Neutrophil (primary cell): ENCODE measurements around the gene SGMS1.
A peak's percentile ranks its signal among the peaks of the same experiment; 100 is the strongest.

Experiments
- H3K27ac ChIP-seq: fragments of 200-600 bp; sonication (generic); 2 replicates; pipeline ENCODE4 v1.5.1; 2016; ENCODE audit warnings: mild to moderate bottlenecking, moderate library complexity
- H3K27me3 ChIP-seq: fragments of 200-600 bp; sonication (generic); 2 replicates; pipeline ENCODE4 v1.6.0; 2016; ENCODE audit warnings: mild to moderate bottlenecking
- H3K36me3 ChIP-seq: fragments of 200-600 bp; sonication (generic); 2 replicates; pipeline ENCODE4 v1.5.1; 2017
- H3K4me1 ChIP-seq, 2 experiments: fragments of 200-600 bp in 1 of 2; sonication (generic) in 1 of 2; 1 replicate in 1 of 2; 2 replicates in 1 of 2; pipeline versions ENCODE4 v1.5.1 to v1.6.1; 2013 to 2016; ENCODE audit warnings: low read depth in 1 of 2, low read length in 1 of 2, mild to moderate bottlenecking in 1 of 2, moderate library complexity in 1 of 2; ENCODE audit not compliant: control insufficient read depth in 1 of 2, insufficient read depth in 1 of 2
- H3K4me3 ChIP-seq, 2 experiments: fragments of 200-600 bp in 1 of 2; sonication (generic) in 1 of 2; 1 replicate in 1 of 2; 2 replicates in 1 of 2; pipeline ENCODE4 v1.5.1; 2013 to 2016; ENCODE audit warnings: low read depth in 1 of 2, low read length in 1 of 2, mild to moderate bottlenecking in 1 of 2, moderate library complexity in 1 of 2
- H3K9me3 ChIP-seq: fragments of 200-600 bp; sonication (generic); 2 replicates; pipeline ENCODE4 v1.5.1; 2016
- TF ChIP-seq, protein P1 (sequence below): fragments of 200-600 bp; sonication (generic); IDR thresholded peaks from 2 replicates; pipeline ENCODE4 v1.5.1; 2016; ENCODE audit warnings: antibody characterized with exemption

The SGMS1 gene

DNA sequence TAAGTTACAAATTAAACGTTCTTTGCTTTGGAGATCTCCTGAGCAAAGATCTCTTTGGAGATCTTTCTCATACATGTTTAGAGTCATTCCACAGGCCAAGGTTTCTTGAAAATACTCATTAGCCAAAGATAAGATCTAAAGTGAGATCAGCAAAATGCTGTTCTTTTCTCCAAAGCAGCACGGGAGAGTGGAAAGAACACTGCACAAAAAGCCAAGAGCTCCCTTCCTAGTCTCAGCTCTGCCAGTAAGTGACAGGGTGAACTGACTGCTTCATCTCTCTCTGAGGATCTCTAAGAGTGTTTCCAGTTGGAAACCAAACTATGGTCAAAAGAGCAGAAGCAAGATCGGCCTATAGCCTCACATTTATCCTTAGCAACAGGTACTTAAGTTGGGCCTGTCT is 204.0 kb downstream of the SGMS1 start:
- Histone ChIP-seq H3K4me3 (no peak overlapping the region), H3K36me3 (no peaks in the 10 kb centered on the region), H3K27me3 (peaks cover 68% of the 10 kb centered on the region), H3K4me1 (peaks cover 21 to 22% of the 10 kb centered on the region in 2 experiments), H3K27ac (no peak overlapping the region), H3K9me3 (no peaks in the 10 kb centered on the region)
- TF ChIP-seq, protein P1, sequence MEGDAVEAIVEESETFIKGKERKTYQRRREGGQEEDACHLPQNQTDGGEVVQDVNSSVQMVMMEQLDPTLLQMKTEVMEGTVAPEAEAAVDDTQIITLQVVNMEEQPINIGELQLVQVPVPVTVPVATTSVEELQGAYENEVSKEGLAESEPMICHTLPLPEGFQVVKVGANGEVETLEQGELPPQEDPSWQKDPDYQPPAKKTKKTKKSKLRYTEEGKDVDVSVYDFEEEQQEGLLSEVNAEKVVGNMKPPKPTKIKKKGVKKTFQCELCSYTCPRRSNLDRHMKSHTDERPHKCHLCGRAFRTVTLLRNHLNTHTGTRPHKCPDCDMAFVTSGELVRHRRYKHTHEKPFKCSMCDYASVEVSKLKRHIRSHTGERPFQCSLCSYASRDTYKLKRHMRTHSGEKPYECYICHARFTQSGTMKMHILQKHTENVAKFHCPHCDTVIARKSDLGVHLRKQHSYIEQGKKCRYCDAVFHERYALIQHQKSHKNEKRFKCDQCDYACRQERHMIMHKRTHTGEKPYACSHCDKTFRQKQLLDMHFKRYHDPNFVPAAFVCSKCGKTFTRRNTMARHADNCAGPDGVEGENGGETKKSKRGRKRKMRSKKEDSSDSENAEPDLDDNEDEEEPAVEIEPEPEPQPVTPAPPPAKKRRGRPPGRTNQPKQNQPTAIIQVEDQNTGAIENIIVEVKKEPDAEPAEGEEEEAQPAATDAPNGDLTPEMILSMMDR: no peak

DNA sequence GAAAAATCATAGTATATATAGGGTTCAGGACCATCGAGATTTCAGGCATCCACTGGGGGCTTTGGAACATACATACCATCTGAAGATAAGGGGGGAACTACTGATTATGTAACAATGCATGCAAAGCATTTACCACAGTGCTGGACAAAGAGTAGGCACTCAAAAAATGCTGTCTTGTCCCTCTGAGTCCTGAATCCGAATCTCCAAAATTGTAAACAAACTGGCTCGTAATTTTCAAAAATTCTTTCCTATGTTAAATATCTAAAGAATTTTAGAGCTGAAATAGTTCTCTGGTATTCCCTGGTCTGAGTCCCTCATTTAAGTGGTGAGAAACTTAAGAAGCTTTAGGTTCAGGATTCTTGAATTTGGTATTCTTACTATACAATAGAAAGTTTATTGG is 204.7 kb downstream of the SGMS1 start:
- no peak overlapping the region for H3K27ac ChIP-seq
- peaks cover 21 to 22% of the 10 kb centered on the region in 2 experiments for H3K4me1 ChIP-seq
- H3K27me3 ChIP-seq: peaks cover 68% of the 10 kb centered on the region
- no peak overlapping the region for H3K4me3 ChIP-seq
- TF ChIP-seq, protein P1: no peak
- no peaks in the 10 kb centered on the region for H3K9me3 ChIP-seq
- no peaks in the 10 kb centered on the region for H3K36me3 ChIP-seq

DNA sequence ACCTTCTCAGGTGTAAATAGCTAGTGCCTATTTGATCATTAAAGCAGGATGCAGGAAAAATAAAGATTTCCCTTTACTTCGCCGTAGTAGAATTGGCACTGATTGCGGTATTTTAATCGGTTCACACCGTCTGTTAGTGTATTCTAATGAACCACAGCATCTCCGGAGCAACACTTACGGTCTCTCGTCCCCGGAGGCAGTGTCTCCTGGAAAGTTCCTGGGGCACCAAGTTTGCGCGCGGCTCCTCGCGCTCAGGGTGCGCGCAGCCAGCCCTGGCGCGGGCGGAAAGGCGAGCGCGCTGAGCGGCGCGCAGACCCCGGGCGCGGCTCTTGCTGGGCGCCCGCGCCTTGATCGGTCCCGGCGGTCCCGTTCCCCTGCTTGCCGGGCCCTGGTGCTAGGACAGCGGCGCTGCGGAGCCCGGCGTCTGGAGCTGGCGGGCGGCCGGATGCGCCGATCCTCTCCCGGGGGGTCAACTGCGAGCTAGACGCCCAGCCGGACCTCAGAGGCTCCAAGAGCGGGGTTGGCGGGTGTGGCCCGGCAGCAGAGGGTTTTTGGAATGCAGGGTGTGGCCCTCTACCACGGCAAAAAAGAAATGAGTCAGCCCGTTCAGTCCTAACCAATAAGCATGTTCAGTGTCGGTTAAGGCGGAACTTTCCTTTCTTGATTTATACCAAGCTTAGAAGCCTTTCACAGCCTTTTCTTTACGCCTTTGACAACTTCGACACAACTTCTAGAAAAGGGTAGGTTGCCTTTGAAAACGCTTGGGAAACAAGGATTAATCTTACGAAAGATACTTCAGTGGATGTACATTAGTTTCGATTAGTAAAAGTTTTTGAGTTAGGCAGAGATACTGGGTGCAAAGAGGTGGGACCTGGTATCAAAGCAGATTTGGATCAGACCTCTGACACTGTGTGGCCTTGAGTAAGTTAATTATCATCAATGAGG is 205.6 kb downstream of the SGMS1 start:
- Histone ChIP-seq H3K4me1 (peaks cover 21 to 22% of the 10 kb centered on the region in 2 experiments), H3K27ac (no peak overlapping the region), H3K36me3 (no peaks in the 10 kb centered on the region), H3K9me3 (no peaks in the 10 kb centered on the region), H3K4me3 (peak overlapping the region; percentile 53 to 61), H3K27me3 (peaks cover 66% of the 10 kb centered on the region)
- TF ChIP-seq, protein P1: no peak

DNA sequence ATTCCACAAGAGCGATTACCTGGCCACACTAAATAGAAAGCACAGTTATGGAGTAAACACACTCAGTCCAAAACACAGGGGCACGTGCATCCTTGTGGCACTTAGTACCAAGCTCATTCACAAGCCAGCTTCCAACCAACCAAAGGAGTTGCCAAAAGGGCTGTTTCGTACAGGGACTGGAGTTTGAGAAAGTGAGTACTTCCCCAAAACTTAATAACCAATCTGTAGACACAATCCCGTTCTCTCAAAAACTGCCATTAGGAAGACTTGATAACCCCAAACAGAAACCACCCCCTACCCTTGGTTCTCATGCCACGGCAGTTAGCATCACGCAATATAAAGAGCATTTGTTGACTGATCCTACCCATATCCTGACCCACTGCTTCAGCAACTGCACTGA is 206.3 kb downstream of the SGMS1 start:
- Histone ChIP-seq H3K27ac (no peak overlapping the region), H3K36me3 (no peaks in the 10 kb centered on the region), H3K9me3 (no peaks in the 10 kb centered on the region), H3K27me3 (peaks cover 60% of the 10 kb centered on the region), H3K4me3 (peak overlapping the region; percentile 53 to 61), H3K4me1 (peaks cover 20 to 22% of the 10 kb centered on the region in 2 experiments)
- TF ChIP-seq, protein P1: no peak

DNA sequence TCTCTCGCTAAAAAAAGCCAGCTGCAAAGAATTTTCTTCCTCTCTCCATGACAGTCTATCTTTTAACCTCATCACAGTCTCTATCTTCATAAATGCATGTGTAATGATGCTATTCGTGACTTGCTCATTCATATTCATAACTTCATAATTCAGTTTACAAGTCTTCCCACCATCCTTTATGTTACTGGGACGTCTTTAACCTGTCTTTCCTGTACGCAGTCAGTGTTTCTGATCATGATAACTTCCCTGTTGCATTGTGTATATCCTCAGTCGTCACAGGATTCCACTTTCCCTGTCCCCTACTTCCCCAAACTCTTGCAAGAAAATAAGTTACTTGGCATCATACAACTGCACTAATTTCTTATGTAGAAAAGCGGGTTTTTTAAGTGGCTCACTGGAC is 206.9 kb downstream of the SGMS1 start:
- Histone ChIP-seq H3K4me3 (no peak overlapping the region), H3K4me1 (peaks cover 14 to 16% of the 10 kb centered on the region in 2 experiments)
- TF ChIP-seq, protein P1: no peak

More for the DNA sequence above, 206.9 kb downstream of the SGMS1 start:
- Histone ChIP-seq H3K36me3 (no peaks in the 10 kb centered on the region), H3K9me3 (no peaks in the 10 kb centered on the region), H3K27me3 (peaks cover 60% of the 10 kb centered on the region), H3K27ac (no peak overlapping the region)
